Endodermal cell (in vitro differentiated cells): Measurements from ENCODE around the gene ALDH1L1. TPM values are rescaled to one million over a fixed set of nuclear protein-coding genes. Genes with fewer than 3 reads are reported as not detected.
A peak's percentile ranks its signal among the peaks of the same experiment; 100 is the strongest.

Experiments used
- DNase-seq: peaks from one replicate; pipeline ENCODE4 v3.0.0-alpha.2; 2017
- H3K27ac ChIP-seq: 2 replicates; pipeline ENCODE4 v1.5.1; 2013; ENCODE audit warnings: mild to moderate bottlenecking, low read depth, low read length, moderate library complexity
- H3K27me3 ChIP-seq: 2 replicates; pipeline ENCODE4 v1.6.1; 2013; ENCODE audit warnings: mild to moderate bottlenecking, low read length, moderate library complexity; ENCODE audit not compliant: insufficient read depth, control insufficient read depth, poor library complexity, severe bottlenecking
- H3K36me3 ChIP-seq: 2 replicates; pipeline ENCODE4 v1.7.0; 2013; ENCODE audit warnings: mild to moderate bottlenecking, low read length, moderate library complexity; ENCODE audit not compliant: control insufficient read depth, insufficient read depth
- H3K4me1 ChIP-seq: one replicate; pipeline ENCODE4 v1.7.0; 2013; ENCODE audit warnings: low read length; ENCODE audit not compliant: control insufficient read depth, insufficient read depth
- H3K4me3 ChIP-seq: 2 replicates; pipeline ENCODE4 v1.5.1; 2013; ENCODE audit warnings: mild to moderate bottlenecking, low read length, moderate library complexity
- H3K9ac ChIP-seq: 2 replicates; pipeline ENCODE4 v1.6.1; 2013; ENCODE audit warnings: mild to moderate bottlenecking, low read length, moderate library complexity; ENCODE audit not compliant: poor library complexity, severe bottlenecking; ENCODE audit errors: extremely low read depth
- H3K9me3 ChIP-seq: 2 replicates; pipeline ENCODE4 v1.6.1; 2013; ENCODE audit warnings: mild to moderate bottlenecking, low read length, moderate library complexity; ENCODE audit not compliant: control insufficient read depth
- H3K27ac Mint-ChIP-seq: 2 replicates; pipeline ENCODE4 v1.8.0; 2020; ENCODE audit warnings: mixed read lengths
- H3K27me3 Mint-ChIP-seq: 2 replicates; pipeline ENCODE4 v1.8.0; 2021; ENCODE audit warnings: mild to moderate bottlenecking, mixed read lengths; ENCODE audit not compliant: insufficient read depth
- H3K36me3 Mint-ChIP-seq: 2 replicates; pipeline ENCODE4 v1.8.0; 2020; ENCODE audit warnings: low read depth, mixed read lengths
- H3K4me1 Mint-ChIP-seq: 2 replicates; pipeline ENCODE4 v1.8.0; 2020; ENCODE audit warnings: mixed read lengths
- H3K4me3 Mint-ChIP-seq: 2 replicates; pipeline ENCODE4 v1.8.0; 2020; ENCODE audit warnings: mild to moderate bottlenecking, moderate library complexity, mixed read lengths
- H3K9me3 Mint-ChIP-seq: 2 replicates; pipeline ENCODE4 v1.8.0; 2020; ENCODE audit warnings: mild to moderate bottlenecking, mixed read lengths
- WGBS, 2 experiments: methylation state at CpG; one replicate each; pipeline versions ENCODE4 v1.1.5 to v1.1.7; 2013; ENCODE audit warnings: missing lambda C conversion rate in 2 of 2, mixed read lengths in 1 of 2; ENCODE audit not compliant: insufficient coverage in 1 of 2, insufficient read length in 1 of 2; 5-methylcytosine and 5-hydroxymethylcytosine counted together
- total RNA-seq, 2 donors: library from RNA; stranded (reverse); fragmentation: NEBNext Ultra II Directional in 1 of 2; extraction: Animal tissue kit (Norgen Biotek cat#: 25700) in 1 of 2; gene quantifications; 2 replicates in 1 of 2; 3 replicates in 1 of 2; pipeline ENCODE4 v1.2.1, GENCODE V29; 2021
- TF ChIP-seq, protein P1 (sequence below): fragments of 200-600 bp; sonication (generic); conservative IDR thresholded peaks from 2 replicates; pipeline ENCODE4 v1.5.0; 2021; ENCODE audit warnings: antibody characterized with exemption, mild to moderate bottlenecking

ALDH1L1 gene
- total RNA-seq, 2 donors from 2014 or later = 1.0 to 1.6 TPM

- H3K4me3 Mint-ChIP-seq = no peak overlapping the region
- Histone ChIP-seq H3K4me1 (no peaks in the 10 kb centered on the region), H3K27me3 (no peaks in the 10 kb centered on the region), H3K9ac (no peak overlapping the region), H3K27ac (no peak overlapping the region), H3K9me3 (no peaks in the 10 kb centered on the region), H3K36me3 (no peaks in the 10 kb centered on the region), H3K4me3 (no peak overlapping the region)
- no peaks in the 10 kb centered on the region for H3K9me3 Mint-ChIP-seq
- WGBS, 2 experiments = 82 to 90% methylated on average over 2 to 5 of the region's 5 CpGs
- no peak for DNase-seq
- H3K4me1 Mint-ChIP-seq = no peaks in the 10 kb centered on the region
- no peaks in the 10 kb centered on the region for H3K27me3 Mint-ChIP-seq
- H3K36me3 Mint-ChIP-seq = no peaks in the 10 kb centered on the region
- no peak overlapping the region for H3K27ac Mint-ChIP-seq
- TF ChIP-seq, protein P1, sequence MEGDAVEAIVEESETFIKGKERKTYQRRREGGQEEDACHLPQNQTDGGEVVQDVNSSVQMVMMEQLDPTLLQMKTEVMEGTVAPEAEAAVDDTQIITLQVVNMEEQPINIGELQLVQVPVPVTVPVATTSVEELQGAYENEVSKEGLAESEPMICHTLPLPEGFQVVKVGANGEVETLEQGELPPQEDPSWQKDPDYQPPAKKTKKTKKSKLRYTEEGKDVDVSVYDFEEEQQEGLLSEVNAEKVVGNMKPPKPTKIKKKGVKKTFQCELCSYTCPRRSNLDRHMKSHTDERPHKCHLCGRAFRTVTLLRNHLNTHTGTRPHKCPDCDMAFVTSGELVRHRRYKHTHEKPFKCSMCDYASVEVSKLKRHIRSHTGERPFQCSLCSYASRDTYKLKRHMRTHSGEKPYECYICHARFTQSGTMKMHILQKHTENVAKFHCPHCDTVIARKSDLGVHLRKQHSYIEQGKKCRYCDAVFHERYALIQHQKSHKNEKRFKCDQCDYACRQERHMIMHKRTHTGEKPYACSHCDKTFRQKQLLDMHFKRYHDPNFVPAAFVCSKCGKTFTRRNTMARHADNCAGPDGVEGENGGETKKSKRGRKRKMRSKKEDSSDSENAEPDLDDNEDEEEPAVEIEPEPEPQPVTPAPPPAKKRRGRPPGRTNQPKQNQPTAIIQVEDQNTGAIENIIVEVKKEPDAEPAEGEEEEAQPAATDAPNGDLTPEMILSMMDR = no peak
These were observed 55.0 kb downstream of the ALDH1L1 start for GRCh38 chr3:126125341-126125740.

- Histone ChIP-seq H3K27ac (no peak overlapping the region), H3K4me1 (no peaks in the 10 kb centered on the region), H3K27me3 (no peaks in the 10 kb centered on the region), H3K4me3 (no peak overlapping the region), H3K36me3 (no peaks in the 10 kb centered on the region), H3K9ac (no peak overlapping the region), H3K9me3 (no peaks in the 10 kb centered on the region)
- TF ChIP-seq, protein P1 = no peak
- WGBS, 2 experiments = 92% methylated on average over 8 to 9 of the region's 9 CpGs
- Mint-ChIP-seq H3K9me3 (no peaks in the 10 kb centered on the region), H3K27ac (no peak overlapping the region), H3K4me1 (no peaks in the 10 kb centered on the region), H3K27me3 (no peaks in the 10 kb centered on the region), H3K4me3 (no peak overlapping the region), H3K36me3 (no peaks in the 10 kb centered on the region)
- peak; percentile 28 for DNase-seq
These were observed 55.5 kb downstream of the ALDH1L1 start for GRCh38 chr3:126124896-126125295.

GRCh38 chr3:126124148-126124868 lies 56.1 kb downstream of the ALDH1L1 start:
- no peak overlapping the region for H3K27ac ChIP-seq
- H3K27ac Mint-ChIP-seq = no peak overlapping the region
- H3K27me3 ChIP-seq = no peaks in the 10 kb centered on the region
- H3K4me1 Mint-ChIP-seq = no peaks in the 10 kb centered on the region
- H3K36me3 Mint-ChIP-seq = no peaks in the 10 kb centered on the region
- H3K9me3 Mint-ChIP-seq = no peaks in the 10 kb centered on the region
- H3K4me3 Mint-ChIP-seq = no peak overlapping the region
- DNase-seq = peak; percentile 81
- no peak overlapping the region for H3K4me3 ChIP-seq
- TF ChIP-seq, protein P1 = peak; percentile 45
- no peaks in the 10 kb centered on the region for H3K4me1 ChIP-seq
- no peaks in the 10 kb centered on the region for H3K9me3 ChIP-seq
- WGBS, 2 experiments = 67 to 78% methylated on average over 7 to 10 of the region's 10 CpGs
- H3K27me3 Mint-ChIP-seq = no peaks in the 10 kb centered on the region
- no peaks in the 10 kb centered on the region for H3K36me3 ChIP-seq
- no peak overlapping the region for H3K9ac ChIP-seq
